ENCODE data around the gene LRRC34. TPM values are rescaled to one million over a fixed set of nuclear protein-coding genes. Genes with fewer than 3 reads are reported as not detected.

LRRC34 gene
- total RNA-seq, 1 experiment from 2014 or later = not detected

GRCh38 chr3:169772305-169772896, 40.3 kb downstream of the LRRC34 start:
- H3K4me1 Mint-ChIP-seq (ENCODE audit: low read depth, unreplicated experiment) = peaks cover 17% of the 10 kb centered on the region
- H3K4me3 Mint-ChIP-seq (ENCODE audit: low read depth, unreplicated experiment) = peak overlapping the region; percentile 96
- intact Hi-C loops (cut with micrococcal nuclease; ENCODE audit: unreplicated experiment) = loop anchor here (5.0 kb wide), 2 partner anchors 100 to 275 kb away; no protein-coding TSS in a partner anchor
- no peaks in the 10 kb centered on the region for H3K9me3 Mint-ChIP-seq (ENCODE audit: low read depth, unreplicated experiment)
- peak; percentile 83 for DNase-seq
- CTCF ChIA-PET = interaction anchor here (0.6 to 1.1 kb wide), 3 partner anchors 585 to 1394 kb away, joined by 3 to 5 read pairs (median 4); no protein-coding TSS in a partner anchor
- BruUV-seq (replicated peaks) = no TSS peak
- no peak for TF ChIP-seq CTCF (IDR thresholded peaks at IDR 0.05; ENCODE audit: unreplicated experiment)
- H3K27ac Mint-ChIP-seq (ENCODE audit: unreplicated experiment) = peak overlapping the region; percentile 97
- H3K27me3 Mint-ChIP-seq (ENCODE audit: unreplicated experiment) = no peaks in the 10 kb centered on the region
- peaks cover 70% of the 10 kb centered on the region for H3K36me3 Mint-ChIP-seq (ENCODE audit: insufficient read depth, unreplicated experiment)

- intact Hi-C loops (cut with micrococcal nuclease; ENCODE audit: unreplicated experiment) = loop anchor here (5.0 kb wide), 2 partner anchors 101 to 276 kb away; no protein-coding TSS in a partner anchor
- Mint-ChIP-seq H3K9me3 (ENCODE audit: low read depth, unreplicated experiment) (no peaks in the 10 kb centered on the region), H3K36me3 (ENCODE audit: insufficient read depth, unreplicated experiment) (peaks cover 67% of the 10 kb centered on the region), H3K4me3 (ENCODE audit: low read depth, unreplicated experiment) (peak overlapping the region; percentile 96), H3K4me1 (ENCODE audit: low read depth, unreplicated experiment) (peaks cover 17% of the 10 kb centered on the region), H3K27me3 (ENCODE audit: unreplicated experiment) (no peaks in the 10 kb centered on the region), H3K27ac (ENCODE audit: unreplicated experiment) (peak overlapping the region; percentile 97)
- no peak for TF ChIP-seq CTCF (IDR thresholded peaks at IDR 0.05; ENCODE audit: unreplicated experiment)
- no TSS peak for BruUV-seq (replicated peaks)
- CTCF ChIA-PET = interaction anchor here (0.6 to 1.1 kb wide), 3 partner anchors 585 to 1395 kb away, joined by 3 to 5 read pairs (median 4); no protein-coding TSS in a partner anchor
- peak; percentile 77 for DNase-seq
Observed at GRCh38 chr3:169771497-169772304, 41.0 kb downstream of the LRRC34 start.

- Mint-ChIP-seq H3K4me1 (ENCODE audit: low read depth, unreplicated experiment) (no peaks in the 10 kb centered on the region), H3K27me3 (ENCODE audit: unreplicated experiment) (no peaks in the 10 kb centered on the region), H3K36me3 (ENCODE audit: insufficient read depth, unreplicated experiment) (peaks cover 70% of the 10 kb centered on the region), H3K27ac (ENCODE audit: unreplicated experiment) (peak within 1 kb of the TSS; percentile 94), H3K9me3 (ENCODE audit: low read depth, unreplicated experiment) (peaks cover 4% of the 10 kb centered on the region), H3K4me3 (ENCODE audit: low read depth, unreplicated experiment) (peak within 1 kb of the TSS; percentile 93)
- intact Hi-C loops (cut with micrococcal nuclease; ENCODE audit: unreplicated experiment) = loop anchor here (5.0 to 10.0 kb wide), 3 partner anchors 103 to 645 kb away; partner anchors contain the start of gene CLDN11
- CTCF ChIA-PET = interaction anchor here (0.6 to 1.0 kb wide), 7 partner anchors 101 to 1089 kb away, joined by 3 to 5 read pairs (median 3); no protein-coding TSS in a partner anchor
- peak; percentile 82 for DNase-seq
- no TSS peak for BruUV-seq (replicated peaks)
- TF ChIP-seq CTCF (IDR thresholded peaks at IDR 0.05; ENCODE audit: unreplicated experiment) = no peak
Observed at GRCh38 chr3:169769287-169770181, 43.2 kb downstream of the LRRC34 start, which contains the start of gene ACTRT3. Gene ACTRT3, minus strand, starts transcription at chr3:169769561. Its CDS starts 41 bp downstream, at chr3:169769520.

All from Calu3 (cell line).